Fibroblast of the aortic adventitia (primary cell): ENCODE data around the gene ANAPC5. TPM values are rescaled to one million over a fixed set of nuclear protein-coding genes. Genes with fewer than 3 reads are reported as not detected.

Source experiments
- DNase-seq: peaks from one replicate; pipeline ENCODE4 v3.0.0-alpha.2; 2010; ENCODE audit warnings: low read depth
- H3K4me3 ChIP-seq: 2 replicates; pipeline ENCODE4 v1.5.1; 2011; ENCODE audit warnings: low read depth, mild to moderate bottlenecking, control low read depth, low read length, moderate library complexity
- CTCF ChIP-seq: IDR thresholded peaks from 2 replicates; pipeline ENCODE4 v1.5.1; 2011; ENCODE audit warnings: mild to moderate bottlenecking, low read length, control low read depth, inconsistent platforms; ENCODE audit not compliant: insufficient read depth
- total RNA-seq: library from RNA; depleted of rRNA; stranded (reverse); fragments of >200 nt; gene quantifications from 2 replicates; pipeline ENCODE4 v1.2.3, GENCODE V29; 2012; ENCODE audit warnings: low replicate concordance

ANAPC5 gene
- total RNA-seq, 1 donor, result 148 TPM

GRCh38 chr12:121345151-121345815 lies 6.9 kb downstream of the ANAPC5 start:
- no peak for TF ChIP-seq CTCF
- DNase-seq, result no peak
- H3K4me3 ChIP-seq, result no peak overlapping the region

DNA sequence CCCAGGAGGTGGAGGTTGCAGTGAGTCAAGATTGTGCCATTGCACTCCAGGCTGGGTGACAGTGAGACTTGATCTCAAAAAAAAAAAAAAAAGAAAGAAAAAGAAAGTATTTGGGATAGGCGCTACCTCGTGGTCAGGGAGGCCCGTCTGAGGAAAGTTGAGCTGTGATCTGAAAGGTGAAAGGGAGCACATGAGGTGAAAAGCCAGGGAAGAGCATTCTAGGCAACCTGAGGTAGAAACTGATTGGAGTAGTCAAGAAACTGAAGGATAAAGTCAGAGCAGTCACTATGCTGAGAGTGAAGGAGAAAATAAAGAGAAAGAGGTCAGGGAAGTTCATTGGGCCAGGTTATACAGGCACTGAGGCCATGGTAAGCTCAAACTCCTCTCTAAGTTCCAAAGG lies 7.7 kb downstream of the ANAPC5 start:
- no peak for TF ChIP-seq CTCF
- H3K4me3 ChIP-seq, result no peak overlapping the region
- DNase-seq, result no peak

GRCh38 chr12:121337416-121337815 lies 14.8 kb downstream of the ANAPC5 start:
- no peak overlapping the region for H3K4me3 ChIP-seq
- no peak for TF ChIP-seq CTCF
- no peak for DNase-seq

DNA sequence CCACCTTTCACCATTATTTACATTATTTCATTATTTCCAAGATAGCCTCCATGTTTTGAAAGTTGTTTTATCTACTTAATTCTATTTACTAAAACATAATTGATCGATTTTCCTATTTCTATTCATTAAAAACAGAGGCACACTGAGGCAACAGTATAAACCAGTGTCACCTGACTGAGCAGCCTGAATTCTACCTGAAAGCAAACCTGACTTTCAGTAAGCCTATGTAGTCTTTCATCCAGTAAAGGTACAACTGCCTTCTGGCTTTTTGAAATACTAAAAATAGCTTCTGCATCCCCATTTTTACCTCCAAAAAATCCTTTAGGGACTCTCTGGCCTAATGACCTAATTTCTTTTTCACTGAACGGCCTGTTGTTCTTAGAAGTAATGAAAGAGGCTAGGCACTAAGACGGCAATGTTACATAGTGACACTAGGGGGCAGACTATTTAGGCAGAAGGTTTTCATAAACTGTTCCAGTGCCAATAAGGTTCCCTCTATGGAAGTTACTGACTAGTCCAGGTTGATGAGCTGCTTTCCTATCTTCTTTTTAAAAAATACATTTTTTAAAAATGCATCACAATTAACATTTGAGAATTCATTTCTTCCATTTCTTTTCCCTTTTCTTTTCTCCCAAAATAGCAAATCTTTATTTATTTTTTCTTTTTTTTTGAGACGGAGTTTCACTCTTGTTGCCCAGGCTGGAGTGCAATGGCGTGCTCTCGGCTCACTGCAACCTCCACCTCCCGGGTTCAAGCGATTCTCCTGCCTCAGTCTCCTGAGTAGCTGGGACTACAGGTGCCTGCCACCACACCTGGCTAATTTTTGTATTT lies 17.5 kb downstream of the ANAPC5 start:
- peak; percentile 84 for DNase-seq
- H3K4me3 ChIP-seq, result no peak overlapping the region
- peak; percentile 89 for TF ChIP-seq CTCF

DNA sequence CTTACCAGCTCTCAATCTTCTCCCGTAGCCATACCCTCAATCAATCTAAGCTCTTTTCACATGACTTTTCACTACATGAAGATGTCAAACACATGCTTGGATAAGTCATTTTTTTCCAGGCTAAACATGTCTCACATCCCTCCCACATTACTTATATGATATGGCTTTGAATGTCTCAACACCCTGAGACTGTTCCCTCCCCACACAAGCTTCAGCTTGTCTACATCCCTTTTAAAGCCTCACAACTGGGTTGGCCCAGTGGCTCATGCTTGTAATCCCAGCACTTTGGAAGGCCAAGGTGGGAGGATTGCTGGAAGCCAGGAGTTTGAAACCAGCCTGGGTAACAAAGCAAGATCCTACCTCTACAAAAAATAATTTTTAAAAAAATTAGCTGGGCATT lies 18.5 kb downstream of the ANAPC5 start:
- no peak for DNase-seq
- no peak overlapping the region for H3K4me3 ChIP-seq
- TF ChIP-seq CTCF, result no peak

DNA sequence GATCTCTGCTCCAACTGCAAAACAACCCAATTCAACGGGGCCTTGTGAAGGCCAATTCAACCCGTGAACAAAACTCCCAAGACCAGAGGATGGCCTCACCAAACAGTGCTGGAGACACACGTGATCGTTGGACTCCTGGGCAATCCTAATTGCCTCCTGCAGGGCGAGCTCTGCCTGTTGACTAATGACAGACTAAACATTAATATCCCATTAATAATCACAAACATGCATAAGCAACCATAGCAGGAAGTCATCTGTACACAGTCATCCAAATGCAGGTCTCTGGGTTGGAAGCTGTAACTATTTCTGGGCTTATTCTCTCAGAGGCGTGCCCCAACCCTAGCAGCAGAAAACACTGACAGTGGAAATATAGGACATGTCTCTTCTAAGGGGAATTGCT lies 21.0 kb downstream of the ANAPC5 start:
- H3K4me3 ChIP-seq, result no peak overlapping the region
- no peak for DNase-seq
- TF ChIP-seq CTCF, result no peak

GRCh38 chr12:121330692-121331091 lies 21.5 kb downstream of the ANAPC5 start:
- DNase-seq, result no peak
- TF ChIP-seq CTCF, result no peak
- H3K4me3 ChIP-seq, result no peak overlapping the region
